Prostate gland (tissue), 2 donors: ENCODE data around the gene IDH2. TPM values are rescaled to one million over a fixed set of nuclear protein-coding genes. Genes with fewer than 3 reads are reported as not detected.

Experiments used
- DNase-seq: peaks from one replicate; pipeline ENCODE4 v3.0.0-alpha.2; 2019; ENCODE audit warnings: low spot score
- H3K27ac ChIP-seq, 2 donors: fragments of 200-600 bp; sonication (generic); 2 replicates each; pipeline ENCODE4 v1.5.1; 2017 to 2019
- H3K27me3 ChIP-seq: fragments of 200-600 bp; sonication (generic); replicated peaks from 2 replicates; pipeline ENCODE4 v1.5.1; 2019; ENCODE audit not compliant: insufficient read depth
- H3K36me3 ChIP-seq, 2 donors: fragments of 200-600 bp; sonication (generic); 1 replicate in 1 of 2; 2 replicates in 1 of 2; pipeline versions ENCODE4 v1.5.1 to v1.8.1; 2017 to 2019
- H3K4me1 ChIP-seq: fragments of 200-600 bp; sonication (generic); replicated peaks from 2 replicates; pipeline ENCODE4 v1.5.1; 2019
- H3K4me3 ChIP-seq, 2 donors: fragments of 200-600 bp; sonication (generic); 2 replicates each; pipeline ENCODE4 v1.5.1; 2017 to 2019
- H3K9me3 ChIP-seq: fragments of 200-600 bp; sonication (generic); 2 replicates; pipeline ENCODE4 v1.5.1; 2017
- CTCF ChIP-seq, 4 experiments: fragments of 200-600 bp in 2 of 4; fragments of 450-650 bp in 2 of 4; sonication (generic) in 2 of 4; IDR thresholded peaks; 1 replicate in 3 of 4; 2 replicates in 1 of 4; pipeline ENCODE4 v1.5.1; 2016 to 2019; ENCODE audit warnings: antibody characterized with exemption in 4 of 4, mild to moderate bottlenecking in 2 of 4, moderate library complexity in 2 of 4
- POLR2A ChIP-seq: fragments of 450-650 bp; IDR thresholded peaks from one replicate; pipeline ENCODE4 v1.6.1; 2016; ENCODE audit warnings: antibody characterized with exemption, mild to moderate bottlenecking
- POLR2AphosphoS5 ChIP-seq: sonication (generic); formaldehyde crosslinking; IDR thresholded peaks from one replicate; pipeline ENCODE4 v1.6.1; 2017; ENCODE audit warnings: antibody characterized with exemption
- WGBS: methylation state at CpG from one replicate; pipeline ENCODE4 v1.1.5; 2018; 5-methylcytosine and 5-hydroxymethylcytosine counted together
- intact Hi-C: fragments of 100-400 bp; cut with DNase I; formaldehyde crosslinking; loops from one replicate; pipeline ENCODE4 v1.14.2; 2022
- total RNA-seq, 2 donors: library from RNA; depleted of rRNA; stranded (reverse); fragments of >200 nt; gene quantifications; one replicate each; pipeline ENCODE4 v1.1.0, GENCODE V29; 2016

The IDH2 gene
- total RNA-seq, 2 donors from 2014 or later, result 98.1 to 190 TPM

GRCh38 chr15:90042356-90042755 lies 59.9 kb downstream of the IDH2 start:
- 98% methylated on average over 12 of the region's 12 CpGs for WGBS
- H3K27me3 ChIP-seq, result no peaks in the 10 kb centered on the region
- no peak for TF ChIP-seq POLR2AphosphoS5
- no peak for TF ChIP-seq POLR2A
- no peak for TF ChIP-seq CTCF (IDR thresholded peaks at IDR 0.05)
- H3K9me3 ChIP-seq, result no peaks in the 10 kb centered on the region
- no peak overlapping the region for H3K4me3 ChIP-seq
- peaks cover 16% of the 10 kb centered on the region for H3K4me1 ChIP-seq
- intact Hi-C loops, result no loop called here
- no peak for DNase-seq
- H3K27ac ChIP-seq, result no peak overlapping the region
- no peaks in the 10 kb centered on the region for H3K36me3 ChIP-seq

GRCh38 chr15:90040618-90041017 lies 61.6 kb downstream of the IDH2 start:
- 49% methylated on average over 6 of the region's 6 CpGs for WGBS
- Histone ChIP-seq H3K27ac (no peak overlapping the region), H3K36me3 (no peaks in the 10 kb centered on the region), H3K9me3 (no peaks in the 10 kb centered on the region), H3K4me1 (peaks cover under 1% of the 10 kb centered on the region), H3K4me3 (no peak overlapping the region), H3K27me3 (no peaks in the 10 kb centered on the region)
- DNase-seq, result no peak
- TF ChIP-seq POLR2AphosphoS5 (no peak), CTCF (IDR thresholded peaks at IDR 0.05) (no peak), POLR2A (no peak)
- intact Hi-C loops, result no loop called here

- no peaks in the 10 kb centered on the region for H3K27me3 ChIP-seq
- intact Hi-C loops, result no loop called here
- 72% methylated on average over 5 of the region's 5 CpGs for WGBS
- no peak for TF ChIP-seq POLR2A
- no peak for TF ChIP-seq POLR2AphosphoS5
- no peak for TF ChIP-seq CTCF (IDR thresholded peaks at IDR 0.05)
- no peaks in the 10 kb centered on the region for H3K4me1 ChIP-seq
- no peak overlapping the region for H3K27ac ChIP-seq
- H3K4me3 ChIP-seq, result no peak overlapping the region
- no peak for DNase-seq
- no peaks in the 10 kb centered on the region for H3K36me3 ChIP-seq
- H3K9me3 ChIP-seq, result no peaks in the 10 kb centered on the region
These were observed 62.3 kb downstream of the IDH2 start for GRCh38 chr15:90039996-90040395.

- no peaks in the 10 kb centered on the region for H3K9me3 ChIP-seq
- H3K27ac ChIP-seq, result no peak overlapping the region
- no peaks in the 10 kb centered on the region for H3K36me3 ChIP-seq
- no peaks in the 10 kb centered on the region for H3K27me3 ChIP-seq
- TF ChIP-seq CTCF (IDR thresholded peaks at IDR 0.05) (no peak), POLR2AphosphoS5 (no peak), POLR2A (no peak)
- no peak overlapping the region for H3K4me3 ChIP-seq
- intact Hi-C loops, result no loop called here
- DNase-seq, result no peak
- peaks cover 8% of the 10 kb centered on the region for H3K4me1 ChIP-seq
- WGBS, result 76% methylated on average over 3 of the region's 3 CpGs
These were observed 63.6 kb downstream of the IDH2 start for GRCh38 chr15:90038632-90039095.

GRCh38 chr15:90037961-90038631 lies 64.2 kb downstream of the IDH2 start:
- intact Hi-C loops, result no loop called here
- Histone ChIP-seq H3K4me1 (peaks cover 8% of the 10 kb centered on the region), H3K9me3 (no peaks in the 10 kb centered on the region), H3K27me3 (no peaks in the 10 kb centered on the region), H3K36me3 (no peaks in the 10 kb centered on the region), H3K27ac (no peak overlapping the region), H3K4me3 (no peak overlapping the region)
- TF ChIP-seq POLR2A (no peak), CTCF (IDR thresholded peaks at IDR 0.05) (no peak), POLR2AphosphoS5 (no peak)
- DNase-seq, result no peak
- WGBS, result 79% methylated on average over 14 of the region's 14 CpGs
